ENCODE measurements around the gene BHMT. TPM values are rescaled to one million over a fixed set of nuclear protein-coding genes. Genes with fewer than 3 reads are reported as not detected.
"Not testable (repeated sequence)": the region's sequence is repeated elsewhere in the genome, so short reads cannot be mapped to it uniquely, and the experiment has no call there.

Gene BHMT
- total RNA-seq, 1 donor from 2014 or later = 37.8 TPM

- DNase-seq (ENCODE audit: low spot score) = no peak
These were observed 522 bp downstream of the BHMT start for GRCh38 chr5:79111960-79112702.

DNA sequence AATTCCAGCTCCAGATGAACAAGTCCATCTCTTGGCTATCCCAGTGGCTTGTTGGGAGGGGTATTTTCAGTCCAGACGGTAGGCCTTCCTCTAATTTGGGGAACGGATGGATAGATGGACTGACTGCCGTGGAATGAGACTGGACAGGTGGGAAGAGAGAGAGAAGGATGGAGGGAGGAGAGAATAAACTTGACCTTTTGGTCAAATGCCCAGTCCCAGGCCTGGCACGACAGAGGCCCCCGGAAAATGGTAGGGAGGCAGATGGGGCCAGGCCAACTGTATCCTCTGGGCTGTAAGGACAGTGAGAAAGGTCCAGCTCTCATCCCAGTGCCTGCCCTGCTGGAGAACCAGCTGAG lies 1.1 kb downstream of the BHMT start:
- no peak for DNase-seq (ENCODE audit: low spot score)

DNA sequence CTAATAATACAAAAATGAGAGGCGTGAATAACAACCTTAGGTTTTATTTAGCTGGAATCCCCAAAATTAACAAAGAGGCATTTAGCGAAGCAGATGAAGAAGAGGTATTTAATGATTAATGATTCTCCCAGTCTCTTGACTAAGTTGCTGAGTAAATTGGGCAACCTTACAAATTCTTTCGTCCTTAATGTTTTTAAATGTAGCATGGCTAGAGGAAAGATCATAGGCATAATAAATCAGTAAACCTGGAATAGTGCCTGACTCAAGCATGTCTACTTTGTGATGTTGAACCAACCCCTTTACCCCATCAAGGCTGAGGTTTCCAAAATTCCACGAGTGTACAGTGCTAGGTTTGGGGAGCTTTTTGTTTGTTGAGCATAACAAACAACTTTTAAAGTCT lies 7.9 kb downstream of the BHMT start:
- no peak for DNase-seq (ENCODE audit: low spot score)

GRCh38 chr5:79120221-79120620 lies 8.6 kb downstream of the BHMT start:
- DNase-seq (ENCODE audit: low spot score) = no peak

GRCh38 chr5:79122973-79123372 lies 11.4 kb downstream of the BHMT start:
- DNase-seq (ENCODE audit: low spot score) = no peak

- DNase-seq (ENCODE audit: low spot score) = no peak
These were observed 13.0 kb downstream of the BHMT start for GRCh38 chr5:79124607-79125006.

DNA sequence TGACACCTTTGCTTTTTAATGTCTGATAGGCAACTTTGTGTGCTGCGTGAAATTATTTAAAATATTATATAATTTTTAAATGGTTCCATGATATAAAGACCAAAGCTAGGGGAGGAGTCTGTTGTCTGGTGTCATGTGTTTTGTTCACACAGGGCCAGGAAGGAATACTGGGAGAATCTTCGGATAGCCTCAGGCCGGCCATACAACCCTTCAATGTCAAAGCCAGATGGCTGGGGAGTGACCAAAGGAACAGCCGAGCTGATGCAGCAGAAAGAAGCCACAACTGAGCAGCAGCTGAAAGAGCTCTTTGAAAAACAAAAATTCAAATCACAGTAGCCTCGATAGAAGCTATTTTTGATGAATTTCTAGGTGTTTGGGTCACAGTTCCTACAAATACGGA lies 19.2 kb downstream of the BHMT start:
- DNase-seq (ENCODE audit: low spot score) = no peak

DNA sequence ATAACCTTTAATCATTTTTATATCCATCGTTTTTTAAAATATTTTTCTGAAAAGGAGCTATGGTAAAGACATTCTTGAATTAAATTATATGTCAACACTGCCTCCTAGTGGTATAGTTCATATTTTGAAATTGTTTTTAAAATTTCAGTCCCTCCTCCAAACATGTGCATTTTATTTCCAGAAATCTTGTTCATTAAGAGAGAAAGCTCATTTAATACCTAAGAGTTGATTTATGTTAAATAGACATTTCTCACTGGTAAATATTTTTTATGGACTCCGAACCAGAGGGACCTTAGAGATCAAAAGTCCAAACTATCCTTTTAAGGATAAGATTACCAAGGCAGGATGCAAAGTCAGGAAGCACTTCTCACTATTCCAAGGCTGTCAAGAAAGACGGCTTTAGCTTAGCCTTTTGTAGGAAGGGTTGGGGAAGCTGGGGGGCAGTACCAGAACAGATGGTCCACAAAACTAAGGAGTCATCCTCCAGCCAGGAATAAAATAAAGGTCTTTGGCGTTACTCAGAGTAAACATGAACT lies 21.6 kb downstream of the BHMT start:
- peak; percentile 53 for DNase-seq (ENCODE audit: low spot score)

GRCh38 chr5:79133657-79134451 lies 22.2 kb downstream of the BHMT start:
- peak; percentile 87 for DNase-seq (ENCODE audit: low spot score)

DNA sequence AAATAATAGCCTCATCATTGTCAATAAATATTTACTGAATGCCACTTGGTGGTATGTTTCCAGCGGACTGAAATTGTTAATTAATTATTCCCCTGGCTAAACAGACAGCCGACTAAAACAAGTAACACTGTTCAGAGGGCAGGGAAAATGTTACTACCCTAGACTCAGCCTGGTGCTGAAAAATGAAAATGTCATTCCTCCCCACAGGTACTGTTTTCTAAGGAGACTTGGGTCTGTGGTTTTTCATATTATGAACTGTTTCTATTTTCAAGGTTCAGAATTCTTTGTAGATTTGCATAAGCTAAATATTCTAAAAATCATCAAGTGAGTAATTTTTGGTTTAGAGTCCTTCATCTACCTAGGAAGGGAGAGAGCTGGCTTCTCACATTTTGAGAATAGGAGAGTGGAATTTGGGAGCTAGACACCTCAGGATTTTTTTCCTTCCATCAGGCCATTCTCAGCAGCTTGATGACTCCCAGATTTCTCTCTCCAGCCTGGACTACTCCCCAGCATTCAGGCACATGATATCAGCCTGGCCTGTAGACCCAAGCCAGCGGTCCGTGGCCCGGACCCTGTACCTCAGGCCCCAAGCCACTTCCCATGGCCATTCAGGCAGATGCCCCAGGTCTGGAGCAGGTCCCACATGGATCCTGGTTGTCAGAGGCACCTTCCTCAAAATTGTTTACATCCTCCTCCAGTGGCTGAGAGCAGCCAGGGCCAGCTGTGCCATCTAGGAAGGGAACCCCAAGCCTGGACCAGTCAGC lies 24.4 kb downstream of the BHMT start:
- no peak for DNase-seq (ENCODE audit: low spot score)

- no peak for DNase-seq (ENCODE audit: low spot score)
These were observed 25.0 kb downstream of the BHMT start for GRCh38 chr5:79136618-79137017.

DNA sequence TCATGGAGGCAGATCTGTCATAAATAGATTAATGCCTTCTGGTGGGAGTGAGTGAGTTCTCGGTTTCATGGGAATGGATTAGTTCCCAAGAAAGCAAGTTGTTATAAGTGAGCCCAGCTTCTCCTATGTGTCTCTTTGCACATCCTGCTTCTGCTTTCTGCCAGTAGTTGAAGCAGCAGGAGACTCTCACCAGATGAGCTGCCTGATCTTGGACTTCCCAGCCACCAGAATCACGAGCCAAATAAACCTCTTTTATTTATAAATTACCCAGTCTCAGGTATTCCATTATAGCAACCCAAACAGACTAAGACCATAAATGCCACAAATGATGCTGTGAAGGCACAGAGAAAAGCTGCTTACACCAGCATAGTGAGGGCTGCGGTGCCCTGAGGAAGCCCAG lies 28.9 kb downstream of the BHMT start:
- no peak for DNase-seq (ENCODE audit: low spot score)

- DNase-seq (ENCODE audit: low spot score) = no peak
These were observed 32.2 kb downstream of the BHMT start for GRCh38 chr5:79143684-79144379.

- no peak for DNase-seq (ENCODE audit: low spot score)
These were observed 35.5 kb downstream of the BHMT start for GRCh38 chr5:79147076-79147475.

DNA sequence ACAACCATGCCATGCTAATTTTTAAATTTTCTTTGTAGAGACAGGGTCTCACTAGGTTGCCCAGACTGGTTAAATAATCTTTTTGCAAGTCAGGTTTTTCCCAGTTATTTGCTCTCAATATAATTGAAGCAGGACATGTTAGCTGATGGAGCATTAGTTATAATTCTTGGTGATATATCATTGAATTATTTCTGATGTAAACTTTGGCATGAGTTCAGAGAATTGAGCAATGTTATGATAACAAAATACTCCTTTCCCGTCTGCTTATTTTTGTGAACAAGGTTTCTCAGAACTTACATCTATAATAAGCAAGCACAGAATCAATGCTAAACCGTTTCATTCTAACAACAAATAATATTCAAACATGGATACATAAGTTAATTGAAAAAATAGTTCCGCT lies 37.8 kb downstream of the BHMT start:
- peak; percentile 47 for DNase-seq (ENCODE audit: low spot score)

- DNase-seq (ENCODE audit: low spot score) = no peak
These were observed 40.5 kb downstream of the BHMT start for GRCh38 chr5:79151942-79152671.

- no peak for DNase-seq (ENCODE audit: low spot score)
These were observed 45.7 kb downstream of the BHMT start for GRCh38 chr5:79157305-79157704.

DNA sequence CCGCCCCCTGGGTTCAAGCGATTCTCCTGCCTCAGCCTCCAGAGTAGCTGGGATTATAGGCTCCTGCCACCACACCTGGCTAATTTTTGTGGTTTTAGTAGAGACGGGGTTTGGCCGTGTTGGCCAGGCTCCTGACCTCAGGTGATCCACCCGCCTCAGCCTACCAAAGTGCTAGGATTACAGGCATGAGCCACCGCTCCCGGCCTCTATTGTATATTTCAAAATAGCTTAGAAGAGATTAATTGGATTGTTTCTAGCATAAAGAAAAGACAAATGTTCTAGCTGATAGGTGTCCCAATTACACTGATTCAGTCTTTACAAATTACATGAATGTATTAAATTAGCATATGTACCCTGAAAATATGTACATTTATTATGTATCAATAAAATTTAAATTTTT lies 50.0 kb downstream of the BHMT start:
- DNase-seq (ENCODE audit: low spot score) = not testable (repeated sequence)

DNA sequence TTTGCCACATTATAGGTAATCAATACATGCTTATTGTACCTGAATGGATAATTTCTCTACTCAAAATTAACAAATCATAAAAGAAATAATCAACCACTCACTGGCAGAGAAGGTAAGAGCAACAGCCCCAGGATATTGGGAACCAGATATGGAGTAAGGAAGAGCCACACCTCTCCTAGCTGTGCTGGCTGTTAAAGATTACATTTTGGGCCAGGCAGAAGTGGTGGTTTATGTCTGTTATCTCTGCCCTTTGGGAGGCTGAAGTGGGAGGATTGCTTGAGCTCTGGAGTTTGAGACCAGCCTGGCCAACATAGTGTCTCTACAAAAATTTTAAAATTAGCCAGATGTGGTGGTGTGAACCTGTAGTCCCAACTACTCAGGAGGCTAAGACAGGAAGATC lies 56.4 kb downstream of the BHMT start:
- no peak for DNase-seq (ENCODE audit: low spot score)

DNA sequence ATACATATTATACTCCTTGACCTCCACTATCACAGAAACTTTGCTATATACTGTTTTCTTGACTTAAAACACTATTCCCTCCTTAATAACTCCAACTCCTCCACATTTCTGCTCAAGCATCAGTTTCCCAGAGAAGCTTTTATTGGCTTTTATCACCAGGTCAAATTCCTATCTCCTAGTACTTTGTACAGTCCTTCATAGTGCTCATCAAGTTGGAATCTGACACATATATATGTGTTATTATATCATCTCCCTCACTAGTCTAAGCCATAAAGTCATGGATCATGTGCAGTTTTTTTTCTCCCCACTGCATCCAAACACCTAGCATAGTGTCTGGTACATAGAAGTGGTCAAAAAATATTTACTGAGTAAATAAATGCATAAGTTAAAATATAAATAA lies 59.1 kb downstream of the BHMT start:
- no peak for DNase-seq (ENCODE audit: low spot score)
